ENCODE data around the gene SH3RF2.

The SH3RF2 gene

GRCh38 chr5:146013761-146014160, 77.4 kb downstream of the SH3RF2 start:
- no peak for DNase-seq

- DNase-seq, result no peak
These were observed 78.6 kb downstream of the SH3RF2 start for GRCh38 chr5:146015001-146015400.

GRCh38 chr5:146016764-146017484, 80.5 kb downstream of the SH3RF2 start:
- DNase-seq, result no peak

GRCh38 chr5:146018514-146019375, 82.4 kb downstream of the SH3RF2 start:
- DNase-seq, result no peak

GRCh38 chr5:146020100-146020499, 83.7 kb downstream of the SH3RF2 start:
- DNase-seq, result no peak

GRCh38 chr5:146024034-146024433, 87.7 kb downstream of the SH3RF2 start:
- DNase-seq, result no peak

- no peak for DNase-seq
These were observed 88.8 kb downstream of the SH3RF2 start for GRCh38 chr5:146025114-146025680.

GRCh38 chr5:146025681-146026080, 89.3 kb downstream of the SH3RF2 start:
- no peak for DNase-seq

- DNase-seq, result no peak
These were observed 90.1 kb downstream of the SH3RF2 start for GRCh38 chr5:146026307-146027010.

- DNase-seq, result no peak
These were observed 91.4 kb downstream of the SH3RF2 start for GRCh38 chr5:146027751-146028150.

- DNase-seq, result no peak
These were observed 96.5 kb downstream of the SH3RF2 start for GRCh38 chr5:146032911-146033310.

- DNase-seq, result no peak
These were observed 97.7 kb downstream of the SH3RF2 start for GRCh38 chr5:146034127-146034526.

GRCh38 chr5:146034605-146035004, 98.2 kb downstream of the SH3RF2 start:
- no peak for DNase-seq

- no peak for DNase-seq
These were observed 103.0 kb downstream of the SH3RF2 start for GRCh38 chr5:146039420-146039819.

GRCh38 chr5:146040527-146040926, 104.1 kb downstream of the SH3RF2 start:
- DNase-seq, result no peak

- no peak for DNase-seq
These were observed 104.9 kb downstream of the SH3RF2 start for GRCh38 chr5:146041180-146041789.

- DNase-seq, result no peak
These were observed 106.4 kb downstream of the SH3RF2 start for GRCh38 chr5:146042628-146043279.

- DNase-seq, result no peak
These were observed 107.3 kb downstream of the SH3RF2 start for GRCh38 chr5:146043722-146044121.

GRCh38 chr5:146047396-146047795, 111.0 kb downstream of the SH3RF2 start:
- no peak for DNase-seq

- no peak for DNase-seq
These were observed 112.8 kb downstream of the SH3RF2 start for GRCh38 chr5:146048994-146049703.

GRCh38 chr5:146049704-146050026, 113.3 kb downstream of the SH3RF2 start:
- DNase-seq, result no peak

GRCh38 chr5:146050086-146050485, 113.7 kb downstream of the SH3RF2 start:
- DNase-seq, result no peak
